Mammary epithelial cell (primary cell): ENCODE results near the gene TMEM119.

Source experiments
- CTCF ChIP-seq, 2 donors: IDR thresholded peaks in 1 of 2; conservative IDR thresholded peaks in 1 of 2; 2 replicates each; pipeline ENCODE4 v1.5.1; 2011 to 2012; ENCODE audit warnings: inconsistent platforms in 2 of 2, low read length in 2 of 2, mild to moderate bottlenecking in 2 of 2, control low read depth in 1 of 2, low read depth in 1 of 2; ENCODE audit not compliant: insufficient read depth in 1 of 2; ENCODE audit errors: extremely low read depth in 1 of 2
- EZH2 ChIP-seq: IDR thresholded peaks from 2 replicates; pipeline ENCODE4 v1.6.1; 2012; ENCODE audit warnings: low read length, inconsistent platforms, borderline replicate concordance

- TF ChIP-seq CTCF (conservative IDR thresholded peaks at IDR 0.05 in 1 of 2, IDR thresholded peaks at IDR 0.05 in 1 of 2; ENCODE audit: extremely low read depth in 1 of 2, insufficient read depth in 1 of 2, low read depth in 1 of 2, low read length in 2 of 2) (no peak), EZH2 (no peak)
These were observed 8.0 kb downstream of the TMEM119 start for GRCh38 chr12:108589840-108590229.
